ENCODE results near the gene VSTM2L. TPM values are rescaled to one million over a fixed set of nuclear protein-coding genes. Genes with fewer than 3 reads are reported as not detected.

VSTM2L gene
- total and polyA plus RNA-seq, 2 of the 13 experiments (the other 11 are each of a cell fraction or from before 2014, with no cell fraction given): not detected

DNA sequence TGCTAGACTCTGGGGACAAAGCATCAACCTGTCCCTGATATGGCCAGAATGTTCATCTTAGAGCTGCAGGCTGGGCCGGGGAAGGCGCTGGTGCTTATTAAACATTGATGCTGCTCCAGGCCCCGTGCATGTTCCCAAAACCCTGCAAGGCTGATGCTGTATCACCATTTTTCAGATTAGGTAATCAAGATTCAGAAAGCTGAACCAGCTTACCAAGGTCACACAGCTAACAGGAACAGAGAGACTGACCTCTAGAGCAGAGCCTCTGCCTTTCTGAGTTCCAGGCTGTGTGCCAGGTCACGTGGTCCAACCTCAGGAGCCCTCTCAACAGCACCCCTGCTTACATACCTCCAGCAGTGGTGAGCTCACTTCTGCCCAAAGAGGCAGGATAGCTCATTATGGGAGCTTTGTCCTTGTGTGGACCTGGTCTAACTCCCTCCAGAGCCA, 16.1 kb upstream of the VSTM2L start (continued):
- TF ChIP-seq, protein P1, sequence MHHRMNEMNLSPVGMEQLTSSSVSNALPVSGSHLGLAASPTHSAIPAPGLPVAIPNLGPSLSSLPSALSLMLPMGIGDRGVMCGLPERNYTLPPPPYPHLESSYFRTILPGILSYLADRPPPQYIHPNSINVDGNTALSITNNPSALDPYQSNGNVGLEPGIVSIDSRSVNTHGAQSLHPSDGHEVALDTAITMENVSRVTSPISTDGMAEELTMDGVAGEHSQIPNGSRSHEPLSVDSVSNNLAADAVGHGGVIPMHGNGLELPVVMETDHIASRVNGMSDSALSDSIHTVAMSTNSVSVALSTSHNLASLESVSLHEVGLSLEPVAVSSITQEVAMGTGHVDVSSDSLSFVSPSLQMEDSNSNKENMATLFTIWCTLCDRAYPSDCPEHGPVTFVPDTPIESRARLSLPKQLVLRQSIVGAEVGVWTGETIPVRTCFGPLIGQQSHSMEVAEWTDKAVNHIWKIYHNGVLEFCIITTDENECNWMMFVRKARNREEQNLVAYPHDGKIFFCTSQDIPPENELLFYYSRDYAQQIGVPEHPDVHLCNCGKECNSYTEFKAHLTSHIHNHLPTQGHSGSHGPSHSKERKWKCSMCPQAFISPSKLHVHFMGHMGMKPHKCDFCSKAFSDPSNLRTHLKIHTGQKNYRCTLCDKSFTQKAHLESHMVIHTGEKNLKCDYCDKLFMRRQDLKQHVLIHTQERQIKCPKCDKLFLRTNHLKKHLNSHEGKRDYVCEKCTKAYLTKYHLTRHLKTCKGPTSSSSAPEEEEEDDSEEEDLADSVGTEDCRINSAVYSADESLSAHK (CRISPR knock-in tag; IDR thresholded peaks at IDR 0.05; ENCODE audit: borderline replicate concordance): no peak
- peak; percentile 74 for TF ChIP-seq ZNF629 (CRISPR knock-in tag; conservative IDR thresholded peaks at IDR 0.05)
- no peak for TF ChIP-seq HDAC6 (IDR thresholded peaks at IDR 0.05; ENCODE audit: low read depth, low read length)
- peak; percentile 61 for TF ChIP-seq ZNF788 (CRISPR knock-in tag; IDR thresholded peaks at IDR 0.05; ENCODE audit: borderline replicate concordance)
- TF ChIP-seq ZNF776 (CRISPR knock-in tag; IDR thresholded peaks at IDR 0.05): no peak
- 0 out of 2 replicates have a peak, but pooled peaks have one; percentile 46 for TF ChIP-seq CEBPG (CRISPR knock-in tag; IDR thresholded peaks at IDR 0.05)
- TF ChIP-seq MEF2D (CRISPR knock-in tag; IDR thresholded peaks at IDR 0.05): no peak
- TF ChIP-seq, protein P2, sequence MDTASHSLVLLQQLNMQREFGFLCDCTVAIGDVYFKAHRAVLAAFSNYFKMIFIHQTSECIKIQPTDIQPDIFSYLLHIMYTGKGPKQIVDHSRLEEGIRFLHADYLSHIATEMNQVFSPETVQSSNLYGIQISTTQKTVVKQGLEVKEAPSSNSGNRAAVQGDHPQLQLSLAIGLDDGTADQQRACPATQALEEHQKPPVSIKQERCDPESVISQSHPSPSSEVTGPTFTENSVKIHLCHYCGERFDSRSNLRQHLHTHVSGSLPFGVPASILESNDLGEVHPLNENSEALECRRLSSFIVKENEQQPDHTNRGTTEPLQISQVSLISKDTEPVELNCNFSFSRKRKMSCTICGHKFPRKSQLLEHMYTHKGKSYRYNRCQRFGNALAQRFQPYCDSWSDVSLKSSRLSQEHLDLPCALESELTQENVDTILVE (CRISPR knock-in tag; IDR thresholded peaks at IDR 0.05): 0 out of 2 replicates have a peak, but pooled peaks have one; percentile 17
- TF ChIP-seq KDM2A (CRISPR knock-in tag; IDR thresholded peaks at IDR 0.05; ENCODE audit: borderline replicate concordance, low read depth): no peak; the same call in 1 of the 2 replicates
- TF ChIP-seq, protein P3, sequence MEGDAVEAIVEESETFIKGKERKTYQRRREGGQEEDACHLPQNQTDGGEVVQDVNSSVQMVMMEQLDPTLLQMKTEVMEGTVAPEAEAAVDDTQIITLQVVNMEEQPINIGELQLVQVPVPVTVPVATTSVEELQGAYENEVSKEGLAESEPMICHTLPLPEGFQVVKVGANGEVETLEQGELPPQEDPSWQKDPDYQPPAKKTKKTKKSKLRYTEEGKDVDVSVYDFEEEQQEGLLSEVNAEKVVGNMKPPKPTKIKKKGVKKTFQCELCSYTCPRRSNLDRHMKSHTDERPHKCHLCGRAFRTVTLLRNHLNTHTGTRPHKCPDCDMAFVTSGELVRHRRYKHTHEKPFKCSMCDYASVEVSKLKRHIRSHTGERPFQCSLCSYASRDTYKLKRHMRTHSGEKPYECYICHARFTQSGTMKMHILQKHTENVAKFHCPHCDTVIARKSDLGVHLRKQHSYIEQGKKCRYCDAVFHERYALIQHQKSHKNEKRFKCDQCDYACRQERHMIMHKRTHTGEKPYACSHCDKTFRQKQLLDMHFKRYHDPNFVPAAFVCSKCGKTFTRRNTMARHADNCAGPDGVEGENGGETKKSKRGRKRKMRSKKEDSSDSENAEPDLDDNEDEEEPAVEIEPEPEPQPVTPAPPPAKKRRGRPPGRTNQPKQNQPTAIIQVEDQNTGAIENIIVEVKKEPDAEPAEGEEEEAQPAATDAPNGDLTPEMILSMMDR (CRISPR knock-in tag; IDR thresholded peaks at IDR 0.05): peak; percentile 32
- no peak for TF ChIP-seq ZNF451 (CRISPR knock-in tag; IDR thresholded peaks at IDR 0.05)
- TF ChIP-seq, protein P4, sequence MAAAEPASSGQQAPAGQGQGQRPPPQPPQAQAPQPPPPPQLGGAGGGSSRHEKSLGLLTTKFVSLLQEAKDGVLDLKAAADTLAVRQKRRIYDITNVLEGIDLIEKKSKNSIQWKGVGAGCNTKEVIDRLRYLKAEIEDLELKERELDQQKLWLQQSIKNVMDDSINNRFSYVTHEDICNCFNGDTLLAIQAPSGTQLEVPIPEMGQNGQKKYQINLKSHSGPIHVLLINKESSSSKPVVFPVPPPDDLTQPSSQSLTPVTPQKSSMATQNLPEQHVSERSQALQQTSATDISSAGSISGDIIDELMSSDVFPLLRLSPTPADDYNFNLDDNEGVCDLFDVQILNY (CRISPR knock-in tag; conservative IDR thresholded peaks at IDR 0.05): no peak
- TF ChIP-seq SOX13 (IDR thresholded peaks at IDR 0.05): no peak
- TF ChIP-seq SOX13 (CRISPR knock-in tag; conservative IDR thresholded peaks at IDR 0.05 in 1 of 2, IDR thresholded peaks at IDR 0.05 in 1 of 2): peak in 1 of 2 experiments; percentile 8; a peak in 1 of 4 replicates
- TF ChIP-seq, protein P5, sequence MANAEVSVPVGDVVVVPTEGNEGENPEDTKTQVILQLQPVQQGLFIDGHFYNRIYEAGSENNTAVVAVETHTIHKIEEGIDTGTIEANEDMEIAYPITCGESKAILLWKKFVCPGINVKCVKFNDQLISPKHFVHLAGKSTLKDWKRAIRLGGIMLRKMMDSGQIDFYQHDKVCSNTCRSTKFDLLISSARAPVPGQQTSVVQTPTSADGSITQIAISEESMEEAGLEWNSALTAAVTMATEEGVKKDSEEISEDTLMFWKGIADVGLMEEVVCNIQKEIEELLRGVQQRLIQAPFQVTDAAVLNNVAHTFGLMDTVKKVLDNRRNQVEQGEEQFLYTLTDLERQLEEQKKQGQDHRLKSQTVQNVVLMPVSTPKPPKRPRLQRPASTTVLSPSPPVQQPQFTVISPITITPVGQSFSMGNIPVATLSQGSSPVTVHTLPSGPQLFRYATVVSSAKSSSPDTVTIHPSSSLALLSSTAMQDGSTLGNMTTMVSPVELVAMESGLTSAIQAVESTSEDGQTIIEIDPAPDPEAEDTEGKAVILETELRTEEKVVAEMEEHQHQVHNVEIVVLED (CRISPR knock-in tag; IDR thresholded peaks at IDR 0.05; ENCODE audit: borderline replicate concordance): no peak
- no peak for TF ChIP-seq ZNF652 (CRISPR knock-in tag; IDR thresholded peaks at IDR 0.05; ENCODE audit: borderline replicate concordance, low read depth)
- peak; percentile 15; the same call in 1 of the 2 replicates for TF ChIP-seq ZNF644 (CRISPR knock-in tag; IDR thresholded peaks at IDR 0.05; ENCODE audit: low read depth)
- TF ChIP-seq, protein P6, sequence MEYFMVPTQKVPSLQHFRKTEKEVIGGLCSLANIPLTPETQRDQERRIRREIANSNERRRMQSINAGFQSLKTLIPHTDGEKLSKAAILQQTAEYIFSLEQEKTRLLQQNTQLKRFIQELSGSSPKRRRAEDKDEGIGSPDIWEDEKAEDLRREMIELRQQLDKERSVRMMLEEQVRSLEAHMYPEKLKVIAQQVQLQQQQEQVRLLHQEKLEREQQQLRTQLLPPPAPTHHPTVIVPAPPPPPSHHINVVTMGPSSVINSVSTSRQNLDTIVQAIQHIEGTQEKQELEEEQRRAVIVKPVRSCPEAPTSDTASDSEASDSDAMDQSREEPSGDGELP (IDR thresholded peaks at IDR 0.05; ENCODE audit: borderline replicate concordance, low read depth): no peak
- no peak for TF ChIP-seq MTA1 (CRISPR knock-in tag; IDR thresholded peaks at IDR 0.05; ENCODE audit: borderline replicate concordance)
- TF ChIP-seq, protein P7, sequence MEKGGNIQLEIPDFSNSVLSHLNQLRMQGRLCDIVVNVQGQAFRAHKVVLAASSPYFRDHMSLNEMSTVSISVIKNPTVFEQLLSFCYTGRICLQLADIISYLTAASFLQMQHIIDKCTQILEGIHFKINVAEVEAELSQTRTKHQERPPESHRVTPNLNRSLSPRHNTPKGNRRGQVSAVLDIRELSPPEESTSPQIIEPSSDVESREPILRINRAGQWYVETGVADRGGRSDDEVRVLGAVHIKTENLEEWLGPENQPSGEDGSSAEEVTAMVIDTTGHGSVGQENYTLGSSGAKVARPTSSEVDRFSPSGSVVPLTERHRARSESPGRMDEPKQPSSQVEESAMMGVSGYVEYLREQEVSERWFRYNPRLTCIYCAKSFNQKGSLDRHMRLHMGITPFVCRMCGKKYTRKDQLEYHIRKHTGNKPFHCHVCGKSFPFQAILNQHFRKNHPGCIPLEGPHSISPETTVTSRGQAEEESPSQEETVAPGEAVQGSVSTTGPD (CRISPR knock-in tag; IDR thresholded peaks at IDR 0.05): no peak

All from HepG2 (cell line).